Measurements from ENCODE around the gene FASTK. TPM values are rescaled to one million over a fixed set of nuclear protein-coding genes. Genes with fewer than 3 reads are reported as not detected.
"Not testable (repeated sequence)": the region's sequence is repeated elsewhere in the genome, so short reads cannot be mapped to it uniquely, and the experiment has no call there.

Gene FASTK
- total RNA-seq, 2 experiments from 2014 or later = 78.3 to 84.4 TPM

GRCh38 chr7:151046603-151047573, 33.7 kb downstream of the FASTK start:
- CTCF ChIA-PET = interaction anchor here (1.2 kb wide), 1 partner anchor 34 kb away, joined by 3 read pairs; no protein-coding TSS in a partner anchor
- POLR2A ChIA-PET = no interaction called here

GRCh38 chr7:151045967-151046366, 34.6 kb downstream of the FASTK start:
- POLR2A ChIA-PET = interaction anchor here (0.5 kb wide), 1 partner anchor 1564 kb away, joined by 3 read pairs; no protein-coding TSS in a partner anchor

GRCh38 chr7:151045262-151045661, 35.3 kb downstream of the FASTK start:
- POLR2A ChIA-PET = interaction anchor here (0.6 kb wide), 1 partner anchor 135 kb away, joined by 5 read pairs; no protein-coding TSS in a partner anchor
- CTCF ChIA-PET = no interaction called here

More at GRCh38 chr7:151045967-151046366, 34.6 kb downstream of the FASTK start:
- CTCF ChIA-PET = interaction anchor here (0.5 to 1.2 kb wide), 2 partner anchors 33 to 119 kb away, joined by 3 read pairs; no protein-coding TSS in a partner anchor

- ChIA-PET POLR2A (no interaction called here), CTCF (no interaction called here)
These were observed 36.6 kb downstream of the FASTK start for GRCh38 chr7:151043959-151044358.

- CTCF ChIA-PET, POLR2A ChIA-PET: not testable (repeated sequence)
These were observed 37.2 kb downstream of the FASTK start for GRCh38 chr7:151043449-151043848.

- POLR2A ChIA-PET = interaction anchor here (1.5 kb wide), 1 partner anchor 10 kb away, joined by 10 read pairs; no protein-coding TSS in a partner anchor
These were observed 39.8 kb downstream of the FASTK start for GRCh38 chr7:151040616-151041375.

GRCh38 chr7:151039850-151040548, 40.6 kb downstream of the FASTK start:
- ChIA-PET POLR2A (interaction anchor here (0.7 to 1.9 kb wide), 3 partner anchors 11 to 21 kb away, joined by 3 to 10 read pairs (median 7); partner anchors contain the start of gene ABCB8), CTCF (interaction anchor here (0.8 to 1.3 kb wide), 3 partner anchors 21 to 71 kb away, joined by 3 read pairs; no protein-coding TSS in a partner anchor)

More at GRCh38 chr7:151040616-151041375, 39.8 kb downstream of the FASTK start:
- CTCF ChIA-PET = no interaction called here

GRCh38 chr7:151038951-151039849, 41.4 kb downstream of the FASTK start:
- CTCF ChIA-PET = interaction anchor here (0.8 to 1.7 kb wide), 4 partner anchors 11 to 72 kb away, joined by 3 to 6 read pairs (median 3); partner anchors contain the start of gene ABCB8
- POLR2A ChIA-PET = interaction anchor here (0.7 to 1.9 kb wide), 3 partner anchors 11 to 187 kb away, joined by 3 to 7 read pairs (median 3); partner anchors contain the start of genes ABCB8 and ABCF2

GRCh38 chr7:151035902-151036301, 44.7 kb downstream of the FASTK start:
- POLR2A ChIA-PET = interaction anchor here (1.3 kb wide), 1 partner anchor 15 kb away, joined by 3 read pairs; no protein-coding TSS in a partner anchor
- CTCF ChIA-PET = interaction anchor here (1.1 to 1.7 kb wide), 3 partner anchors 18 to 138 kb away, joined by 3 to 6 read pairs (median 5); no protein-coding TSS in a partner anchor

- POLR2A ChIA-PET = no interaction called here
- CTCF ChIA-PET = interaction anchor here (0.9 to 1.0 kb wide), 2 partner anchors 17 to 89 kb away, joined by 3 read pairs; no protein-coding TSS in a partner anchor
These were observed 45.4 kb downstream of the FASTK start for GRCh38 chr7:151035026-151035717.

- CTCF ChIA-PET = interaction anchor here (0.9 to 1.0 kb wide), 2 partner anchors 17 to 90 kb away, joined by 3 read pairs; no protein-coding TSS in a partner anchor
- POLR2A ChIA-PET = no interaction called here
These were observed 46.1 kb downstream of the FASTK start for GRCh38 chr7:151034312-151035025.

GRCh38 chr7:151033864-151034249, 46.8 kb downstream of the FASTK start:
- POLR2A ChIA-PET = interaction anchor here (1.0 kb wide), 1 partner anchor 17 kb away, joined by 4 read pairs; no protein-coding TSS in a partner anchor

GRCh38 chr7:151032936-151033863, 47.4 kb downstream of the FASTK start:
- ChIA-PET POLR2A (interaction anchor here (1.0 kb wide), 1 partner anchor 18 kb away, joined by 4 read pairs; no protein-coding TSS in a partner anchor), CTCF (interaction anchor here (0.8 to 1.7 kb wide), 2 partner anchors 9 to 15 kb away, joined by 3 to 4 read pairs; no protein-coding TSS in a partner anchor)

More at GRCh38 chr7:151033864-151034249, 46.8 kb downstream of the FASTK start:
- CTCF ChIA-PET = interaction anchor here (0.8 kb wide), 1 partner anchor 9 kb away, joined by 3 read pairs; no protein-coding TSS in a partner anchor

GRCh38 chr7:151031011-151031410, 49.6 kb downstream of the FASTK start:
- CTCF ChIA-PET = no interaction called here
- POLR2A ChIA-PET = no interaction called here
